Erythroblast (primary cell): ENCODE results near the gene CHD2.

ENCODE experiments used
- GATA1 ChIP-seq: IDR thresholded peaks from 2 replicates; pipeline ENCODE4 v1.6.1; 2011; ENCODE audit warnings: low read depth, mild to moderate bottlenecking, control low read depth, low read length, moderate library complexity
- POLR2A ChIP-seq: IDR thresholded peaks from 2 replicates; pipeline ENCODE4 v1.6.1; 2011; ENCODE audit warnings: mild to moderate bottlenecking, low read length

DNA sequence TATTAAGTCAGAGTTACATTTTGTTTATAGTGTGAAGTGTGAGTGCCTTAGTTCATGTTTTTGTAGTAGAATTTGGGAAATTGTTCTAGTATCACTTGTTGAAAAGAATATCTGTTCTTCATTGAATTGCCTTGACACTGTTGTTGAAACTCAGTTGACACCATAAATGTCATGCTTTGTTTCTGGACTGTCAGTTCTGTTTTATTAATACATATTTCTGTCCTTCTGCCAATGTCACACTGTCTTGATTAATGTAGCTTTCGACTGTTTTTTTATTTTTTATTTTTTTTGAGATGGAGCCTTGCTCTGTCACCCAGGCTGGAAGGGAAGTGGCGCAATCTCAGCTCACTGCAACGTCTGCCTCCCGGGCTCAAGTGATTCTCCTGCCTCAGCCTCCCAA is 59.1 kb downstream of the CHD2 start:
- TF ChIP-seq POLR2A = no peak
- no peak for TF ChIP-seq GATA1
